Activated CD4-positive, alpha-beta T cell treated with anti-CD3 and anti-CD28 coated beads, Interleukin-2, amount 50 U/mL, for 1 hour (primary cell): ENCODE data around the gene PARP2.

ENCODE experiments used
- DNase-seq: peaks from one replicate; pipeline ENCODE4 v3.0.0-alpha.2; 2020

PARP2 gene

DNA sequence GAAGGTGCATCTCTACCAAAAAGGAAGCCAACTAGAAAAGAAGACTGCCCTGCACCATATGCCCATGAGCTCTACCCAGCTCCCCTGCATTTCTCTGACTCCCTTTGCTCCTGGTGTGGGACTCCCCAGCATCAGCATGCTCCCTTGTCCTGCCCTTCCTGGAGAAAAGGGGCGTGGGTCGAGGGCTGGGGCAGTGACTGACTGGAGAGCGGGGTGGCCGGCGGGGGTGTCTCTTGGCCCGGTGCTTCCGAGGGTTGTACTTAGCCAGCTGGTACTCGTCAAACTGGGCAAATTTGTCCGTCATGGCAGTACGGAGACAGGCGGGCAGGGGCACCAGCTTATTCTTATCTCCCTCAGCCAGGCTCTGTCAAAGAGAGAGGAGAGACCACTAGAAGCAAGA is 60.1 kb downstream of the PARP2 start:
- DNase-seq, result no peak
